CD4-positive, alpha-beta T cell treated with Interleukin-1 beta for 1 hour (primary cell): Measurements from ENCODE around the gene IQSEC2.
A peak's percentile ranks its signal among the peaks of the same experiment; 100 is the strongest.

Source experiments
- DNase-seq, 2 donors: peaks; one replicate each; pipeline ENCODE4 v3.0.0-alpha.2; 2020 to 2022

The IQSEC2 gene

DNA sequence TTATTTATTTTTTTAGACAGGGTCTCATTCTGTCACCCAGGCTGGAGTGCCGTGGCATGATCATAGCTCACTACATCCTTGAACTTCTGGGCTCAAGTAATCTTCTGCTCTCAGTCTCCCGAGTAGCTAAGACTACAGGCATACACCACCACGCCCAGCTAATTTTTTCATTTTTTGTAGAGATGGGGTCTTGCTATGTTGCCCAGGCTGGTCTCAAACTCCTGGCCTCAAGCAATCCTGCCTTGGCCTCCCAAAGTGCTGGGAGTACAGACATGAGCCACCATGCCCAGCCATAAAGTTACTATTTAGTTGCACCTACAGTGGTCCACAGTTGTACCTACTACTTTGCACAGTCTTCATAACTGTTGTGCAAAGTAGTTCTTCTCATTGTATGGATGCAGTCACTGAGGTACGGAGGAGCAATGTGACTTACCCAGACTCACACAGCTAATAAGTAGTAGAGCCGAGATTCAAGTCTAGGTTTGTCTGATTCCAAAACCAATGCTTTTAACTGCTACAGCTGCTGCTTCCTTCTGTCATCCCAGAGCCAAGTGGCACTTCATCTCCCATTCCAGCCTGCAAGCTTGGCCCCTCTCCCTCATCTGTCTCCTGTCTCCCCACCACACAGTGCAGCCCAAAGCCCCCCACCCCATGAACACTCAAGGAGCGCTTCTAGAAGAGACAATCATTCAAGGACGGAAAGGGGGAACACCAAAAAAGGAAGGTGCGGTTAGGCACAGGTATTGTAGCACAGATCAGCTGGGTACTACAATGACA is 24.0 kb upstream of the IQSEC2 start:
- DNase-seq = no peak

DNA sequence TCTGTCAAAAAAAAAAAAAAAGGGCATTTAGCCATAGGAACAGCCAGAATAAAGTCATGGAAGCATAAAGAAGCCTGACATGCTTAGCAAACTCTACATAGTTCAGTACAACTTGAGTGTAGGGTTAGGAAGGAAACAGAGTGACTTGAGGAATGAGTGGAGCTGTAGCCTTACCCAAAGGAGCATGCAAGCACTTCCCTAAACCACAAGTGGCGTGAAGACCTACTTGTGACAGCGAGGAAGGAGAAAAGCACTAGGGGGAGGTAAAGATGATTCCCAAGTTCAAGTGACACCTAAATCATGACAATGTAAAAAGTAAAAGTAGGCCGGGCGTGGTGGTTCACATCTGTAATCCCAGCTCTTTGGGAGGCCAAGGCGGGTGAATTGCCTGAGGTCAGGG is 21.8 kb upstream of the IQSEC2 start:
- DNase-seq = no peak

DNA sequence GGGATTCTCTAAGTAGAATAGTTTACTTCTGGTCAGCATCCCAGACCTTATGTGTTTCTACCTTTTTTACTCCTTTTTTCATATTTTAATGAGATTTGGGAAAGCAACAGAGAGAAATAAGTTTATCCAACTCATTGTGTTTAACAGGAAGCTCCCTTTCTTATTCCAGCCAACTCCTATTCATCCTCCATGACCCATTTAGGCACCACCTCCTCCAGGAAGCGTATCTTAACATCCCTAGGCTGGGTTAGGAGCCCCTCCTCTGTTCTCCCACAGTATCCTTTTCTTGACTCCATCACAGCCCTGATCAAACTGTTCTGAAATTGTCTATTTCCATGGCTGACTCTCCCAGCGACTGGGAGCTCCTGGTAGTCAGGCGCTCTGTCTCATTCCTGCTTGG is 18.8 kb upstream of the IQSEC2 start:
- no peak for DNase-seq

DNA sequence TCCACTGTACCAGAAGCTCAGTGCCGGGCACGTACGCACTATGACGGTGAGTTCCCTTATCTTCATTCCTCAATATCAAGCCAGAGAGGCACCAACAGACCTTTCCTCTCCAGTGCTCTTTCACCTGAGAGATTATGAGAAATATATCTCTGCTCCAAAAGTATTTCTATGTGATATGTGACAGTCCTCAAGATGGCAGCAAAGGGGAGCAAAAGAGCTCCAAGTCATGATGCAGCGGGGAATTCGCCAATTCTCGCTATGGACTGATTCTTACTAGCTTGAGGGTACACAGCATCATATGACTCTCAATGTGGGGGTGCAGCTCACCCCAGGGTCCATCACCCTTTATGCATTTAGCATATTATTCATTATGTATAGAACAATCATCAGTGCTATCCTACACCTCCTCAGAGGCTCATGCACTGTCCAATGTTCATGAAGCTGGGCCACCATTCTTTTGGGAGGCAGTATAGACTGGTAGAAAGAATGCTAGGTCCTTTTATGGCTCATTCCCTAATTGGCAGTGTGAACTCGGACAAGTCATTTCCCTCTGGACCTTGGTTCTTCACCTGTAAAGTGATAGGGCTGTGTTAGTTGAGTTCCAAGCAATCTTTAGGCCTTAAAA is 12.8 kb upstream of the IQSEC2 start:
- no peak for DNase-seq

DNA sequence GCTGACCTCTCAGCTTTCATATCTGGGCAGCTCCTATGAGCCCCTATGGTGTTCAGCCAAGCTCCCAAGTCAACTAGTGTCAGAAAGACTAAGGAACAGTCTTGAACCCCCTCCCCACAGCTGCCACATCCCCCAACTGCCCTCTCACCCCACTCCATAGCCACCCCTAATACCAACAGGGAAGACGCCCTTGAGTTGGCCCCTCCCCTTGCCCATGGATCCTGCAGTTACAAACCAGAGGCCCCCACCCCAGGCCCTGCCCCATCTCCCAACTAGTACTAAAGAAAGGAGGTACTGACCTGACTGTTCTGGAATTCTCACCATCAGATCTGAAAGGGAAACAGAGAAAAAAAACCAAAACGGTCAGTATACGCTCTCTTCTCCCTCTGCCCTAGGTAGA is 10.2 kb upstream of the IQSEC2 start:
- no peak for DNase-seq

DNA sequence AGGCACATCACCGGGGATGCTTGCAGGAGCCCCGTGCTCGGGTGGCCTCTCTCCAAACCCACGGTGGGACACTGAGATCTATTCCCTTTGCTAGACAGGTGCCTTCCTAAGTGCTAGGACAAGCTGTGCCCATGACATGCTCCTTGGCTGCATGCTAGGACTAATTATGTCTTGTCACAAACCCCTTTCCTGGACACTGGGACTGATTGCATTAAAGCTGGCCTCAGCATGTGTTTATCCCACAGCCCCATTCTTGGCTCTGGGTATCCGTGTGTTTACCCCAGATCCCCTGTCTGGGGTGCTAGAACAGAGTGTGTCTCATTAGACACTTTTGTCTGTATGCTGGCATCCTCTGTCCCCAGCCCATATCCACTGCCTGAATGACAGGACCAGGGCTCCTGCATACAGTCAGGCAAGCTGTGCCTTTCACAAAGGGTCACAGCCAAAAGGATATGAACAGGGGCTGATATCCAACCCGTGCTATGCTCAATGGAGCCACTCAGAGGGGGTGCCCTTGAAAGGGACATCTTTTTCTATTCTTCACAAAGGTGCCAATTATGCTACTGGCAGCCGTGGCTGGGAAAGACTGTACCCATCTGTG is 9.2 kb upstream of the IQSEC2 start:
- no peak for DNase-seq

DNA sequence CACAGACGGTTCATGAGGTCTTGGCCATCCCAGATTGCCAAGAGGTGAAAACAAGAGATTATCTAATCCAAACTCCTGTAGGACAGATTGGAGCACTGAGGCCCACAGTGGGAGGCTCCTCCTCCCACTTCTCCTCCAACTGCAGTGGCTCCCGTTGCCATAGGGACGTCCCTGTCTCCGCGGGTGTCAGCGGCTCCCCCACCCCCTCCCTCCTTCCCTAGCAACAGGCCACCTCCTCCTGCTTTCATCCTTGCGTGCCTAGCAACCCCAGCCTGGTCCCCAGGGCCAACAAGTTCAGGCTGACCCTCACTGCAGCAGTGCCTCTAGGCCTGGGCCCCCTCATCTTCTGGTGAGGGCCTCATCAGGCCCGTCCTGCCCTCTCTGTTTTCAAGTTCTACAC is 6.8 kb upstream of the IQSEC2 start:
- peak; percentile 36 to 53 for DNase-seq

DNA sequence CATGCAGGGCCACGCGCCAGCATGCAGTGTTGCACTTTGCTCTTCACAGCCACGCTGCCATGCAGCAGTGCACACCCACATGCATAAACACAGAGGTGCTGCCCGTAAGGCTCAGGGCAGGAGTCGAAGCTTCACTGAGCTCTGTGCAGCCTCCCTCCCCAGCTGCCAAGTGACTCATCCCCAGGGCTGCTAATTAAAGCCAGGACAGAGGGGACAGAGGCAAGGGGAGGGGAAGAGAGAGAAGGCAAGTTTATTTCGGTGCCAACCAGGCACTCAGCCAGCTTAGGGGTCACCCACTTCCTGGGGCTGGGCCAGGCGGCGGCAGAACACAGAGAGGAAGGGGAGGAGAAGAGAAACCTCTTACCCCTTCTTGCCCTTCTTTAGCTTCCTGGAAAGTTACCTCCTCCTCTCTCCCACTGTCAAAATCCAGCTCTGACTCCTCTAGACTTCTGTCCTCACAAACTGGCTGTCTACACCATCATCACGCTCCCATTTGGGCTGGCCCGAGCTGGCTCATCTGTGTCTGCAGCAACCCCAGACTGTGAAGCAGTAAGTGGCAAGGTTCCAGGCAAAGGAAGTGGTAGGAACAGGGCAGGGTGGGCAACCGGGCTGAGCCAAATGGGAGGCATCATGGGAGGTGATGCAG is 6.2 kb upstream of the IQSEC2 start:
- DNase-seq = peak; percentile 32 to 36

DNA sequence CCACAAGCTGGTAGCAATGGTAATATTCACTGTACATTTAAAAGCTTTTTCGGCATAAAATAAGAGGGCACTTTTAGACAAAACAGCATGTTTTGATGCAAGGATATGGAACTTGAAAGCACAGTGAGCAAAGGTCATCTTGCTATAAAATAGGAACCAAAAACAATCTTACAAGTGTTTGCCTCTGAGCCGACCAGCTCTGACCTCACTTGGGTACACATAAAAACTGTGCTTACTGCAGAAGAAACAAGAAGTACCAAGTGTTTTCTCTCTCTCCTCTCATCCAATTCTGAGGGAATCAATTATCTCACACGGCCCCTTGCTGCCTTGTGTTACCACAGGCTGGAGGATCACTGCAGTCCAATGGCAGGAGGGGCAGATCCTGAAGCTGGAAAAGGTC is 4.8 kb upstream of the IQSEC2 start:
- DNase-seq = no peak

DNA sequence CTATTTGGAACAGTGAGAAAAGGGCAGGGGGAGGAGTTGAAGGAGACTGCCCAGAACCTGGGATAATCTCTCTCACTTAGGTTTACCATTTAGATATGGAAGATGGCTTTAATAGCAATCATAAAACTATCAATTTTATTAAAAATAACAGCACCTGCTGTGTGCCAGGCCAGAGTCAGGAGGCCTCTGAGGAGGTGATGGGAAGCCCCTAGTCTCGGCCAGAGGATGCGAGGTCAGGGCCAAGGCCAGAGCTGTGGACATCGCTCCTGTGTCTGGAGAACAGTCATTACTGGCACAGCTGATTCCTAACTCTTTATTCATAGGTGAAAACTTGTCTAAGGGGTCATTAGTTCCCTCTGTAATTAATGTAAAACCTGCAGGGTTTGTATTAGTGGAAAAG is 4.2 kb upstream of the IQSEC2 start:
- no peak for DNase-seq

DNA sequence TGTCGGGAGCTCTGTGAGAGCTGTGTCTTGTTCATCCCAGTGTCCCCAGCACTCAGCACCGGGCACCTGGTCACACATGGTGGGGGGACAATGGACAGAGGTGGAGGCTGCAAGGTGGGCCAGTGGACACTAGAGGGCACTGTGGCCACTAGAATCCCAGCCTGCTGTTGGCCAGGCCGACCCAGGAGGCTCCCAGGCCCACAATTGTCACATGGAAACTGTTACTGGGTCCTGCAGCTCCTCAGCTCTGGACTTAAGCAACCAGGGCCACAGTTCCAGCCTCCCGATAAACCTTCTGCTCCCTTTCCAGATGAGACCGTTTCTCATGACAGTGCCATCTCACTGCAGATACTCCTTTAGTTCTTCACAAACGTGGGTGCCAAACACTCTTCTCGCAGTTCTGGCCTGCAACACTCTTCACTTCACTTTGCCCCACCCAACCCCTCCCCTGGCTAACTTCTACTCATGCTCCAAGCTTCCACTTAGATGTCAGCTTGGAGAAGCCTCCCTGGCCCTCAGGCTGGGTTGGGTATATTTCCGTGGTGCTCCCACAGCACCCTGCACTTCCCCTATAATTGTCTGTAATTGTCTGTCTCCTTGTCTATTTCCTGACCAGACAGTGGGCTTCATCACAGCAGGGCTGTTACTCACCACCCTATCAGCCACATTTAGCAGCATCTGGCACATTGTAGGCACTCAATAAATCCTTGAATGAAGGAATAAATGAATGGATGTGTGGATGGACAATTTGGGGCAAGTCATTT is 3.5 kb upstream of the IQSEC2 start:
- peak; percentile 52 to 57 for DNase-seq

DNA sequence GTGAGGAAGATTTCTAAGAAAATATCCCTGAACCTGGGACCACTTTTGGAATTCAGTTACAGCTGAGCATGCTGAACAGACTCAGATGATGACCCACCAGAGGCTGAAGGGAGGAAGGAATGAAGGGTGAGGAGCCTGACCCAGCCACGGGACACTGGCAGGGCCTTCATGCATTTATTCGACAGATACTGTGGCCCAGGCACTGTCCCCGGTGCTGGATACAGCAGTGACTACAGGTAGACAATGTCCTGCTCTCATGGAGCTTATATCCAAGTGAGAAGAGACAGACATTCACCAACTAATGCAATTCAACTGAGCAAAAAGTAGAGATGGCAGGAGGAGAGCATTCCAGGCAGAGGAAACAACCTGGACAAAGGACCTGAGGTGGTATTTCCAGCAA is 2.2 kb upstream of the IQSEC2 start:
- no peak for DNase-seq

DNA sequence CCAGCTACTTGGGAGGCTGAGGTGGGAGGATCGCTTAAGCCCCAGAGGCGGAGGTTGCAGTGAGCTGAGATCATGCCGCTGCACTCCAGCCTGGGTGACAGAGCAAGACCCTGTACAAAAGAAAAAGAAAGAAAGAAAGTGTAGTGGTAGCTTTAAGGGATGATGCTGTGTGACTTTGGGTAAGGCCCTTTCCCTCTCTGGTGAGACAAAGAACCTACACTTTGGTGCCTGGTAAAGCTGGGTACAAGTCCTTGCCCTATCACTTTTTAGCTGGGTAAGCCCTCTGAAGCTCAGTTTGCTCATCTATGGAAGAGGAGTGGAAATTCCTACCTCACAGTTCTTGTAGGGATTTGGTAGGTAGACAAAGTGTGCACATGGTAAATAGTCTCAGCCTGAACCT is 1.7 kb upstream of the IQSEC2 start:
- DNase-seq = no peak

DNA sequence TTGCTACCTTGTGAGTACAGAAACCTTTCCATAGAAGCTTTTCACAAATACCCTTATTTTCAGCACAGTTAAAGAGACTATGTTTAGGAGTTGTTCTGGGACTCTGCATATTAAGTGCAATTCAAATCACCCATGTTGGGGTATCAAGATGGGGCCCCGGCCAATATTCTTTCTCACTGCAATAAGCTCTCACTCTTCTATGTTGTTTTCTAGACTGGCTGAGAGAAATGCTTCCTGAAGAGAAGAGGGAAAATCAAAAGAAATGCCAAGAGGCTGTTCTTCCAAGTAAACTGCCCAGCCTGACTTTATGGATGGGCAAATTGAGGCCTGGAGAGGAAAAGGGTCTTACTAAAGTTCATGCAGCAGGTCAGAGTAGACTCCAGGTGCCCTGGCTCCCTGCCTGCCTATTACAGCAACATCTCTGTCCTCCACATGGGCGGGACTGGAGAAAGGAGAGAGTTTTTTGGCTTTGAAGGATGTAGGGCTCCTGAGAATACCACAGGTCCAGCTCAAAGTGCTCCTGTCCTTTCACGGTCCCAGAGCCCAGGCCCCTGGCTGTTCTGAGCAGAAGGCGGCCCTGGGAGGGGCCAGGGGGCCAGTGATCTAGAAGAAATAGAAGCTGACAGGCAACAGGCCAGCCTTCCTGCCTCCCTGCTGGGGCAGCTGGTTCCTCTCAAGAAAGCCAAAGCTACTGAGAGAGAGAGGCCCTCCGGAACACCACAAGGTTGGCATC is 745 bp upstream of the IQSEC2 start:
- no peak for DNase-seq

DNA sequence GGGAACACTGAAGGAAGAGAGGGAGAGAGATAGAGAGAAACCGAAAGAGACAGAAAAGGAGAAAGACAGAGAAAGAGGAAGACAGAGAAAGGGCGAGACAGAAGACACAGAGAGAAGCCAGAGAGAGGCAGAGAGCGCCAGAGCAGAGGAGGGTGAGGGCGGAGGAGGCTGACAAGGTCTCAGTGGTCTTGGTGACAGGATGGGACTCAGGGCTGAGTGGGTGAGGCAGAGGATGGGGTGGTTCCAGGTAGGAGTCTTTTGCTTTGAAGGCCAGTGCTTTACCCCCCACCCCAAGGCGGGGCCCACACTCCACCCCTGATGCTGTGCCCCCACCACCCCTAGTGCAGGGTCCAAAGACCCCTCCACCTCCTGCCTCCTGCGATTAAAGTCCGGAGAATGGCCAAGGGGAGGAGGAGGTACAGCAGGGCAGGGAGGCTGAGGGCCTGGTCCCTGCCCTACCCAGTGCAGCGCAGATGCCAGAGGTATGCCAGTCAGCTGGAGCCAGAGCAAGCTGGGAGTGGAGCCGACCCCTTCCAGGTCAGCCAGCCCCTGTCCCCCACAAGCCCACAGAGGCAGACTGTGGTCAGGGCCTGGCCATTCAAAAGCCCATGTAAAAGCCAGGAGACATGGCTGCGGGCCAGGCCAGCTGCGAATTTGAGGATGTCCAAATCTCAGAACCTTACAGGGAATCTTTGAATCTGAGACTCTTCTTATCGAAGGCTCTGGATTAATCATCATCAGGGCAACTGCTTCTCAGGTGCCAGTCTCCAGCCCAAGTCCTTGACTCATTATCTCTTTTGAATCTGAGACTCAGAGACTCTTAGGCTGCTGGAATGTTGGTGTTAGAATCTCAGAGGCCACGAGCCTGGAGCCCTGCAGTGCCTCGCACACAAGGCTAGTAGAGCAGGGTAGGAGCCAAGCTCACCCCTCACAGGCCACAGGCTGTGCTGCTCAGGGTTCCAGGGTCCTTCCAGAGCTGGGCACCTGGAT is 758 bp downstream of the IQSEC2 start:
- no peak for DNase-seq

DNA sequence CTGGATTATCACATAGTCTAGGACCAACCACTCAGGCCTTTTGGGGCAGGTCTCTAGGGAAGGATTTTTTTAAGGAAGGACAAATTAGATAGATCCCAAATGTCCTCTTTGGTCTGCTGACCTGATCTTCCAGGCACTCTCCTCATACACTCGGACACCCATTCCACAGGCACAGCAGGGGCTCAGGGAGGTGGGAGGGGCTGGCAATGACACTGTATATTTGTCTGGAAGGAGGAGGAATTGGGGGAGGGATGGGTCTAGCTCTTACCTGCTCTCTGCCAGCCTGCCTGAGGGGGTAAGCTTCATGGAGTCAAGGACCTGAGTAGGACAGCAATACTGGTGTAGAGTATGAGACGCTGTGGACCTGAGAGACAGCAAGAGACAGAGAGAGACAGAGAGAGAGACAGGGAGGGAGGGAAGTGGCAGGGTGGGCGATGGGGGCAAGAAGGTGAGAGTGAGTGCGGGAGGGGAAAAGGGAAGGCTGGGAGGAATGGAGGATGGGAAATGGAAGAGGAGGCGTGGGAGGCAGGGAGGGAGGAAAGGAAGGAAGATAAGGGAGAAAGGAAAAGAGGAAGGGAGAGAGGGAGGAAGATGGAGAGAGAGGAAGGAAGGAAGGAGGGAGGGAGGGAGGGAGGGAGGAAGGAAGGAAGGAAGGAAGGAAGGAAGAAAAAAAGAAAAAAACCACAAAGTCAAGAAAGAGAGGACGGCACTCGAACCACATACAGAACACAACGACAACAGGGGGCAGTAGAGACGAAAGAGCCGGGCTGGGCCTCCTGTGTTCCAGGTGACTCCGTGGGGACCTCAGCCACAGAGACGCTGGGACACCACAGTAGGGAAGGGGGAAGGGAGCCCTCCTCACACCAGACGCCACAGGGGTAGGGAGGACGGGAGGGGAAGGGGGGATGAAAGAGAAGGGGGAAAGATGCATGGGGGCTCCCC is 1.8 kb downstream of the IQSEC2 start:
- DNase-seq = no peak

DNA sequence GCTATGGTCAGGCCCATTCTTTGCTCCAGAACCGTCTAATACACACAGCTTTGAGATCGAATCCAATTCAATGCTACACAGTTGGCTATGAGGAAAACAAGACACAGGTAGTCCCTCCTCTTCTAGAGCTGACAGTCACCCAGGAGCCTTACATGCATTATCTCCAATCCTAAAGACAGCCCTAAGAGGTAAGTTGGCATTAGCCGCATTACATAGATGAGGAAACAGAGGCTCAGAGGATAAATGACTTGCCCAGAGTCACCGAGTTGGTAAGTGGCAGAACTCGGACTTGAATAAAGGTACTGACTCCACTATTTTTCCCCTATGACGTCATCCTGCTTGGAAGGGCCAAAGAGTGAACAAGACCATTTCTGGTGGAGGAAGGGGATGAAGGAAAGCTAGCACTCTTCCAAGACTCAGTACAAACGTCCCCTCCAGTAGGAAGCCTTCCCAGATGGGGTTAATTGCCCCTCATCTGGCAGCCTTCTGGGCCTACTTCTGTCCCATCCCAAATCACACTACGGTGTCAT is 8.5 kb downstream of the IQSEC2 start:
- DNase-seq = no peak

DNA sequence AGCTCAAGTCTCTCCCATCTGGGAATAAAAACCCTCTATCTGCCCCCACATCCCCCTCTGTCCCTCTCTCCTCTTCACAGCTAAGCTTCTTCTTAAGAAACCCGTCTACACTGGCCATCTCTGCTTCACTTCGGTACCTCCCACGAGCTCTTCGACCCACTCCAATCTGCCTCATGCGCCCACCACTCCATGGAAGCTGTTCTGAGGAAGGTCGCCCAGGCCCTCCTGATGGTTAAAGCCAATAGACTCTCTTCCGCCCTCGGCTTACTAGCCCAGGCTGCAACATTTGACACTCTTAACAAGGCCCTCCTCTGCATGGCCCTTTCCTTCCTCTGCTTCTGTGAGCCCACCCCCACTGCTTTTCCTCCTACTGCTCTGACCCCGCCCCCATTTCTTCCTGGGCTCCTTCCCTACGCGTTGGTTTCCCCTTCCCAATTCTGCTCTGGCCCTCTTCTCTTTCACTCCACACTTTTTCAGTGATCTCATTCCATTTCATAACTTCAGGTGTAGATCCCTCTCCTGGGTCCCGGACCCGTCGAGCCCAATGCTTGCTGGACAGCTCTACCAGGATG is 11.8 kb downstream of the IQSEC2 start:
- no peak for DNase-seq

DNA sequence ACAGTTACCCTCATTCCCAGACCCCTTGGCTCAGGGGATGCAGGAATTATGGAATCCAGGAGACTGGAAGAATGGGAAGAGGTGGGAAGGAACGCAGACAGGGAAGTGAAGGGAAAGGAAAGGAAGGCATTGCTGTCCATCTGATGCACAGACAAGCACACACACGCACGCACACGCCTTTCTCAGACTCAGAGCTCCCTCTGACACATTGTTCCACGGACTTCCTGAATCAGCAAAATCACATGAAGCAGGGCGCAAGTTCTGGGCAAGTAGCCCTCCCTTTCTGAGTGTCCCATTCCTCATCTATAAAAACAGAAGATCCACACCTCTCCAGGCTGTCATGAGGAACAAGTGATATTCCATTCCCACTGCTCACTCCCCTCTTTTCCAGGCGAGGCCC is 13.2 kb downstream of the IQSEC2 start:
- DNase-seq = no peak
